ENCODE measurements around the gene SELENOO. TPM values are rescaled to one million over a fixed set of nuclear protein-coding genes. Genes with fewer than 3 reads are reported as not detected.

Gene SELENOO
- total and polyA plus RNA-seq, 2 of the 13 experiments (the other 11 are each of a cell fraction or from before 2014, with no cell fraction given) = 14.4 to 19.0 TPM

GRCh38 chr22:50244420-50245213 is 43.8 kb downstream of the SELENOO start, which contains the start of gene TUBGCP6 (continued):
- TF ChIP-seq, protein P1, sequence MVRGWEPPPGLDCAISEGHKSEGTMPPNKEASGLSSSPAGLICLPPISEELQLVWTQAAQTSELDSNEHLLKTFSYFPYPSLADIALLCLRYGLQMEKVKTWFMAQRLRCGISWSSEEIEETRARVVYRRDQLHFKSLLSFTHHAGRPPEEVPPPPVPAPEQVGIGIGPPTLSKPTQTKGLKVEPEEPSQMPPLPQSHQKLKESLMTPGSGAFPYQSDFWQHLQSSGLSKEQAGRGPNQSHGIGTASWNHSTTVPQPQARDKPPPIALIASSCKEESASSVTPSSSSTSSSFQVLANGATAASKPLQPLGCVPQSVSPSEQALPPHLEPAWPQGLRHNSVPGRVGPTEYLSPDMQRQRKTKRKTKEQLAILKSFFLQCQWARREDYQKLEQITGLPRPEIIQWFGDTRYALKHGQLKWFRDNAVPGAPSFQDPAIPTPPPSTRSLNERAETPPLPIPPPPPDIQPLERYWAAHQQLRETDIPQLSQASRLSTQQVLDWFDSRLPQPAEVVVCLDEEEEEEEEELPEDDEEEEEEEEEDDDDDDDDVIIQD (CRISPR knock-in tag; IDR thresholded peaks at IDR 0.05; ENCODE audit: low read depth) = no peak; the same call in 1 of the 2 replicates
- TF ChIP-seq ZBTB42 (CRISPR knock-in tag; IDR thresholded peaks at IDR 0.05) = no peak
- TF ChIP-seq RELA (CRISPR knock-in tag; IDR thresholded peaks at IDR 0.05) = peak; percentile 78; the same call in 1 of the 2 replicates
- TF ChIP-seq HNF1B (CRISPR knock-in tag; IDR thresholded peaks at IDR 0.05) = peak; percentile 83
- TF ChIP-seq ZNF556 (CRISPR knock-in tag; IDR thresholded peaks at IDR 0.05; ENCODE audit: borderline replicate concordance) = no peak
- TF ChIP-seq, protein P2, sequence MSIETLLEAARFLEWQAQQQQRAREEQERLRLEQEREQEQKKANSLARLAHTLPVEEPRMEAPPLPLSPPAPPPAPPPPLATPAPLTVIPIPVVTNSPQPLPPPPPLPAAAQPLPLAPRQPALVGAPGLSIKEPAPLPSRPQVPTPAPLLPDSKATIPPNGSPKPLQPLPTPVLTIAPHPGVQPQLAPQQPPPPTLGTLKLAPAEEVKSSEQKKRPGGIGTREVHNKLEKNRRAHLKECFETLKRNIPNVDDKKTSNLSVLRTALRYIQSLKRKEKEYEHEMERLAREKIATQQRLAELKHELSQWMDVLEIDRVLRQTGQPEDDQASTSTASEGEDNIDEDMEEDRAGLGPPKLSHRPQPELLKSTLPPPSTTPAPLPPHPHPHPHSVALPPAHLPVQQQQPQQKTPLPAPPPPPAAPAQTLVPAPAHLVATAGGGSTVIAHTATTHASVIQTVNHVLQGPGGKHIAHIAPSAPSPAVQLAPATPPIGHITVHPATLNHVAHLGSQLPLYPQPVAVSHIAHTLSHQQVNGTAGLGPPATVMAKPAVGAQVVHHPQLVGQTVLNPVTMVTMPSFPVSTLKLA (IDR thresholded peaks at IDR 0.05) = peak; percentile 73
- no peak for TF ChIP-seq BRF2 (CRISPR knock-in tag; IDR thresholded peaks at IDR 0.05)
- TF ChIP-seq POLR2AphosphoS5 (IDR thresholded peaks at IDR 0.05; ENCODE audit: low read depth, low read length) = peak; percentile 85
- no peak for TF ChIP-seq FOXO4 (CRISPR knock-in tag; conservative IDR thresholded peaks at IDR 0.05)
- peak; percentile 89 for TF ChIP-seq ZNF563 (CRISPR knock-in tag; IDR thresholded peaks at IDR 0.05)
- TF ChIP-seq ZNF773 (CRISPR knock-in tag; IDR thresholded peaks at IDR 0.05; ENCODE audit: borderline replicate concordance) = peak; percentile 39; the same call in 1 of the 2 replicates
- no peak for TF ChIP-seq MBD4 (IDR thresholded peaks at IDR 0.05; ENCODE audit: borderline replicate concordance, low read length)
- peak; percentile 99 for TF ChIP-seq SPEN (CRISPR knock-in tag; IDR thresholded peaks at IDR 0.05; ENCODE audit: low read depth)
- no peak; the same call in 1 of the 2 replicates for TF ChIP-seq ZNF737 (CRISPR knock-in tag; IDR thresholded peaks at IDR 0.05; ENCODE audit: borderline replicate concordance)
- peak; percentile 96 for TF ChIP-seq KDM5A (IDR thresholded peaks at IDR 0.05; ENCODE audit: borderline replicate concordance, low read length)
- no peak; the same call in 1 of the 2 replicates for TF ChIP-seq ZNF362 (CRISPR knock-in tag; IDR thresholded peaks at IDR 0.05; ENCODE audit: borderline replicate concordance)

Measured in HepG2 (cell line).